ENCODE results near the gene LILRB1.
"Not testable (repeated sequence)": the region's sequence is repeated elsewhere in the genome, so short reads cannot be mapped to it uniquely, and the experiment has no call there.

The LILRB1 gene

GRCh38 chr19:54630262-54630661 is at the start of gene LILRB1:
Gene LILRB1, plus strand, starts transcription at chr19:54630484. Its CDS starts 590 bp downstream, at chr19:54631074.
- not testable (repeated sequence) for DNase-seq, ATAC-seq

GRCh38 chr19:54586397-54586796 is 43.9 kb upstream of the LILRB1 start:
- ATAC-seq (no peak), DNase-seq (no peak)

DNA sequence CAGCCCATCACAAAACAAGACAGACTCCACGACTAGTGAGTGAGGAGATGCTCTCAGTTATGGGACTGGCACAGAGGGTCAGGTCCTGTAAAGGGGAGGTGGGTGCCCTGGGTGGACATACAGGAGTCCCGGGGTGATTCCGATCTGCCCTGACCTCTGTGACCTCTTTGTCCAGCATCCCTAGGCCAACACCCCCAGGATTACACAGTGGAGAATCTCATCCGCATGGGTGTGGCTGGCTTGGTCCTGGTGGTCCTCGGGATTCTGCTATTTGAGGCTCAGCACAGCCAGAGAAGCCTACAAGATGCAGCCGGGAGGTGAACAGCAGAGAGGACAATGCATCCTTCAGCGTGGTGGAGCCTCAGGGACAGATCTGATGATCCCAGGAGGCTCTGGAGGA is 43.3 kb upstream of the LILRB1 start:
- DNase-seq (no peak), ATAC-seq (no peak)

- DNase-seq, ATAC-seq: not testable (repeated sequence)
These were observed 36.8 kb upstream of the LILRB1 start, which contains the start of gene LILRA1 for GRCh38 chr19:54593445-54593844. Gene LILRA1, plus strand, starts transcription at chr19:54593632. Its CDS starts 613 bp downstream, at chr19:54594245.

- DNase-seq, ATAC-seq: not testable (repeated sequence)
These were observed 36.2 kb upstream of the LILRB1 start for GRCh38 chr19:54593931-54594626.

DNA sequence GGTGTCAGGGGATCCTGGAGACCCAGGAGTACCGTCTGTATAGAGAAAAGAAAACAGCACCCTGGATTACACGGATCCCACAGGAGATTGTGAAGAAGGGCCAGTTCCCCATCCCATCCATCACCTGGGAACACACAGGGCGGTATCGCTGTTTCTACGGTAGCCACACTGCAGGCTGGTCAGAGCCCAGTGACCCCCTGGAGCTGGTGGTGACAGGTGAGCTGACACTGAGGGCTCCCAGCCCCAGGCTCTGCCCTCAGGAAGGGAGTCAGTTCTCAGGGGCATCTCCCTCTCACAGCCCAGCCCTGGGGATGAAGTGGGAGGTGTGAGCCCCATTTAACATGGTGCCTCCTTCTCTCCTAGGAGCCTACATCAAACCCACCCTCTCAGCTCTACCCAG is 35.5 kb upstream of the LILRB1 start:
- no peak for ATAC-seq

DNA sequence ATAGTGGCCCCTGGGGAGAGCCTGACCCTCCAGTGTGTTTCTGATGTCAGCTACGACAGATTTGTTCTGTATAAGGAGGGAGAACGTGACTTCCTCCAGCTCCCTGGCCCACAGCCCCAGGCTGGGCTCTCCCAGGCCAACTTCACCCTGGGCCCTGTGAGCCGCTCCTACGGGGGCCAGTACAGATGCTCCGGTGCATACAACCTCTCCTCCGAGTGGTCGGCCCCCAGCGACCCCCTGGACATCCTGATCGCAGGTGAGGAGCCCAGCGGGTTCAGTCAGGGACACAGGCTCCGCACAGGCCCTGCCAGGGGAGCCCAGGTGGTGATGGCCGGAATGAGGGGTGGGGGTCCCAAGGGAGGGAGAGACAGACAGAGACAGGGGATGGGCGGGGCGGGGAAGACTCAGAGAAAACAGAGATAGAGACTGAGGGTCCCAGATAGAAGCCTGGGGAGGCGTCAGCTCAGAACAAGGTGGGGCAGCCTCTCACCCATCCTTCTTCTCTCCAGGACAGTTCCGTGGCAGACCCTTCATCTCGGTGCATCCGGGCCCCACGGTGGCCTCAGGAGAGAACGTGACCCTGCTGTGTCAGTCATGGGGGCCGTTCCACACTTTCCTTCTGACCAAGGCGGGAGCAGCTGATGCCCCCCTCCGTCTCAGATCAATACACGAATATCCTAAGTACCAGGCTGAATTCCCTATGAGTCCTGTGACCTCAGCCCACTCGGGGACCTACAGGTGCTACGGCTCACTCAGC is 34.4 kb upstream of the LILRB1 start:
- DNase-seq, ATAC-seq: not testable (repeated sequence)

More for the DNA sequence above, 35.5 kb upstream of the LILRB1 start:
- no peak for DNase-seq

- ATAC-seq (no peak), DNase-seq (no peak)
These were observed 30.1 kb upstream of the LILRB1 start for GRCh38 chr19:54600212-54600611.

GRCh38 chr19:54606230-54606629 is 24.1 kb upstream of the LILRB1 start:
- no peak for ATAC-seq
- no peak for DNase-seq

DNA sequence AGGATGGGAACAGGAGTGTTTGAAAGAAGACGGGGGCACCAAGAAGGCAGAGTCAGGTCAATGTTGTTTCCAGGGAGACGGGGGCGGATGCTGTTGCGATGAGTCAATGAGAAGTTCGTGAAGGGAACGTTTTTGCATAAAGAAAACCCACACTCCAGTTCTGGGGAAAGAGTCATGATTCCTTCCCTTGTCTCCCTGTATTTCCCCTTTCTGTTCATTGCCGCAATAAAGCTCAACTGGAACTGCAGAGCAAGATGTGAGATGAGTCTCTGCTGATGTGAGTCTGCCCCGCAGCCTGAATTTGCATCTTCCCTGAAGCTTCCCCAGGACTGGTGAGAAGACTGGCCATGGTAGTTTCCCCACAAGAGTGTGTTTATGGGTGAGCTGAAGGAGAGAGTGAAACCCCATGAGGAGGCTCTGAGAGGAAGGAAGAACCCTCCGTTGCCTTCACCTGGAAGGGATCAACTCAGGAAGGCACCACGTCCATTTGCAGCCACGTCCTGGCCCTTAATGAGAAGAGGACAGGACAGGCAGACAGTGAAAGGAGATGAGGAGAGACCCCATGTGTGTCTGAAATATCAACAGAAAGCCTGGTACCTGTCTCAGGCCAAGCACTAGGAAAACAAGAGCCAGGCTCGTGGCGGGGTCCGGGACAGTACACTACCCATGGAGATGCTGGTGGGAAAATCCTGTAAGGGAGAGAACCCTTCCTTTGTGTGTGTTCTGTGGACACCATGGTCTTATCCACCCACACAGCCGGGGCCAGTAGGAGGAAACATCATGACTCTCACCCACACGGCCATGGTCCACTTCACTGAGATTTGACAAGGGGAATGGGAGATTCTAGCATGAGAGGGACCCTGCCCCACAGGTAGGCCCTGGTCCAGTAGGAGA is 23.1 kb upstream of the LILRB1 start:
- peak; percentile 32 for ATAC-seq
- DNase-seq: no peak

- DNase-seq (no peak), ATAC-seq (no peak)
These were observed 22.5 kb upstream of the LILRB1 start for GRCh38 chr19:54607785-54608150.

GRCh38 chr19:54608205-54608604 is 22.1 kb upstream of the LILRB1 start:
- ATAC-seq (no peak), DNase-seq (no peak)

- ATAC-seq: no peak
- no peak for DNase-seq
These were observed 21.5 kb upstream of the LILRB1 start for GRCh38 chr19:54608792-54609191.

GRCh38 chr19:54609356-54609791 is 20.9 kb upstream of the LILRB1 start:
- ATAC-seq: no peak

GRCh38 chr19:54612428-54612827 is 17.9 kb upstream of the LILRB1 start:
- ATAC-seq: no peak
- no peak for DNase-seq

More at GRCh38 chr19:54609356-54609791, 20.9 kb upstream of the LILRB1 start:
- DNase-seq: no peak

DNA sequence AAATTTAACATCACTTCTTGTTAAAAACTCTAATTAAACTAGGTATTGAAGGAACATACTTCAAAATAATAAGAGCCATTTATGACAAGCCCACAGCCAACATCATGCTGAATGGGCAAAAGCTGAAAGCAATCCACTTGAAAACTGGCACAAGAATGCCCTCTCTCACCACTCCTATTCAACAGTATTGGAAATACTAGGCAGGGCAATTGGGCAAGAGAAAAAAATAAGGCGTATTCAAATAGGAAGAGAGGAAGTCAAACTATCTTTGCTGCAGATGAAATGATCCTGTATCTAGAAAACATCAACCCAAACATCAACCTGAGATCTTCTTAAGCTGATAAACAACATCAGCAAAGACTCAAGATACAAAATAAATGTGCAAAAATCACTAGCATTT is 15.6 kb upstream of the LILRB1 start:
- no peak for ATAC-seq
- no peak for DNase-seq

DNA sequence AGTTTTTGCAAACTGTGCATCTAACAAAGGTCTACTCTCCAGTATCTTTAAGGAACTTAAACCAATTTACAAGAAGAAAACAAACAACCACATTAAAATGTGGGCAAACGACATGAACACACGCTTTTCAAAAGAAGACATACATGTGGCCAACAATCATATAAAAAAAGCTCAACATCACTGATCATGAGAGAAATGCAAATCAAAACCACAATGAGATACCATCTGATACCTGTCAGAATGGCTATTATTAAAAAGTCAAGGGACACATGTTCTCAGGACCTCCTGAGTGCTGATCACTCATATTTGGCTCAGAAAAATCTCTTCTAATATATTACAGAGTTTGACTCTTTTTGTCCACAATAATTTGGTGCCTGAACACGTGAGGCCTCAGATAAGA is 14.2 kb upstream of the LILRB1 start:
- DNase-seq (no peak), ATAC-seq (no peak)

GRCh38 chr19:54616821-54617560 is 13.3 kb upstream of the LILRB1 start:
- ATAC-seq (peak; percentile 36), DNase-seq (no peak)

- DNase-seq: no peak
- ATAC-seq: no peak
These were observed 9.8 kb upstream of the LILRB1 start for GRCh38 chr19:54620464-54620863.

GRCh38 chr19:54622431-54622830 is 7.9 kb upstream of the LILRB1 start:
- ATAC-seq: no peak
- no peak for DNase-seq

- peak; percentile 28 for ATAC-seq
- DNase-seq: not testable (repeated sequence)
These were observed 6.0 kb upstream of the LILRB1 start for GRCh38 chr19:54624234-54624633.

Measured in stimulated activated naive CD8-positive, alpha-beta T cell treated with anti-CD3 and anti-CD28 coated beads, Interleukin-15, Interleukin-2, amounts not matched to agents 100 U/mL and 50 U/mL, for 24 hours (primary cell).